ENCODE results near the gene MRPS31. TPM values are rescaled to one million over a fixed set of nuclear protein-coding genes. Genes with fewer than 3 reads are reported as not detected.

Gene MRPS31
- total RNA-seq, 1 donor from 2014 or later, result 30.4 TPM

DNA sequence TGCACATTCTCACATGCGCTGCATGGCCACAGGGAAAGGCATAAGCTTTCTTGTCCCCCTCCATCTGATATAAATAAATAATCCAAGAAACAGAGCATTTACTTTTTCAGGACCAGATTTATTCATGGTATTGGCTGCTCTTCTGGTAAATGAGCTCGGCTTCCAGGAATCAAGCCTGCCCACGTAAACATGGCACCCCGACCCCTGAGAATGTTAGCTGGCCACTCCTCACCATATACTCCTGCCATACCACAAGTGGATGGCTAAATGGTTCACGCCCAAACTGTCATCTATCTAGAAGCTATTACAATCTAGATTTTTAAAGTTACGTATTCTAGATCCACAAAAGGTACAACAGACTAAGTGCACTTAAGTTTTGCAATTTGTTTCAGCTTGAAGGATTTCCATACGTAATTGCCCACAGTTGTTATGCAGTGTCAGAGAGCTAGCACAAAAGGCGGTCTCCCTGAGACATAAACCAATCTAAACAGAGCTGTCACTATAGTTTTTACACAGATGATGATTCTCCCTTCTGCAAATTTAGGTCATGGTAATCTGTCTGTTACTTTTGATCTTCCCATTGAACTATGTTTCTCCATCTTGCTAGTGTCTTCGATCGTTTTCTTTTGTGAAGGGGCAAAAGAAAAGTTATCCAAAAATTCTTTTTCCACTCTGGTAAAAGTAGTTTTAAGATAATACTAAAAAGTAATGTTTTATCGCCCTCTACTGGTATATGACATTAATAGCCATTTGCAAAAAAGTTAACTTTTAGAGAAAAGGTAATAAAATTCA lies 88.3 kb downstream of the MRPS31 start:
- ATAC-seq (ENCODE audit: poor library complexity) (peak; percentile 44), DNase-seq (no peak)
- intact Hi-C loops (cut with DNase I), result loop anchor here (2.0 to 10.0 kb wide), 2 partner anchors 612 to 988 kb away; no protein-coding TSS in a partner anchor

DNA sequence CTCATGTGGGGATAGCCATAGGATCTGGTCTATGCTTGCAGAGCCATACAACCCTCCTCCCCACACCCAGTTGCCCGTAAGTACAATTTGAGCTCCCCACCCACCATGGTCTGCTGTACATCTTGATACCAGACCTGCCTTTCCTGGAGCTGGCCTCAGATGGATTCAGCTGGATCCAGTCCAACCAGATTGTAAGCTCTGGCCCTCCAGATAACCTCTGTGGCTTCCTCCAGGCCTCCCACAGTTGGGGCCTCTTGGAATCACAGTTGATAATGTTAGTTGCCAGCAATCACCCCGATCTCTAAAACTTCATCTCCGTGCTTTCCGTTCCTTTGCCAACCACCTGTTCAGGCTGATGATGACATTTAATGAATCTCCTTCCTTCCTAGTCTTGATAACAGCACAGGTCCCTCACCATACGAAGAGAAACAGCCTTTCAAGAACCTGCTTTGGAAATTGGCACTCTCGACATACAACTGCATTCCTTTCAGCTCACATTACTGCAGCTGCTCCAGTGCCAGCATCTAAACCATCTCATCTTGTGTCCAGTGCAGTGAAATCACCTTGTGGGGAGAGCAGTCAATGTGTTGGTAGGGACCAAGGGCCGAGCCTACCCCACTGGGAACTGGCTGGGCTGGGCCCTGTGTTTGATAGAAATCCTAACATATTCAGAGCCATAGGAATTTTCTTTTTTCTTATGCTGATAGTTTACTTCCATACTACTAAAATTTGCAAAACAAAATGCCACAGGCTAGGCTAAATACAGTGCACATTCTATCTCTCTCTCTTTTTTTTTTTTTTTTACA lies 89.4 kb downstream of the MRPS31 start:
- DNase-seq (no peak), ATAC-seq (ENCODE audit: poor library complexity) (peak; percentile 55)
- intact Hi-C loops (cut with DNase I), result loop anchor here (2.0 to 10.0 kb wide), 2 partner anchors 611 to 987 kb away; no protein-coding TSS in a partner anchor

DNA sequence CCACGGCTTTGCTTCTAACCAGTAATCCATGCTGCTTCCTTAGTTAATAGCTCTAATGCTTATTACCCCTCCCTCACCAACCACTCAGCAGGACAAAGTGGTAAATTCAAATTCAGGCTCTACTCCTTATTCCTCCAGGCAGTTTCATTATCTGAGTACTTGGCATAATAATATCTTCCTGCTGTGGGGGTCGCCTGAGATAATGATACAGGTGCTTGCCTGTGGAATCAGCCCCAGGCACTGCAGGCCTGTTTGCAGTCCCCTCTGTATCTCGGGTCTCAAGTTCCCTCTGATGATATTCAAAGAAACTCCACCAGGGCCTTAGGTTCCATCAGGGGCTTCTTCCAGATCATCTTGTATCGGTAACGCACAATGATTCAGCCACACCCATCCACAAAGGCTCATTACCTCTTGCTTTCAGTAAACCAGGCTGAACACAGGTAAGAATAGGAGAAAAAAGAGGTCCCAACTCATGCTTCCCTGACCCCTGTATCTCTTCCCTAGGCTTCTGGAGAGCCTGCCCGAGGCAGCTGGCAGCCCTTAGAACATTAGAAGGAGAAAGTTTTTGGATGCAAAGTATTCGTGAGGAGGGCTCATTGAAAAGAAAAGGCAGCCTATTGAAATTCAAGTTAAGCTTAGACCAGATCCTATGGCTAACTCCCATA lies 90.2 kb downstream of the MRPS31 start:
- ATAC-seq (ENCODE audit: poor library complexity), result no peak
- DNase-seq, result no peak
- intact Hi-C loops (cut with DNase I), result loop anchor here (10.0 kb wide), 1 partner anchor 986 kb away; no protein-coding TSS in a partner anchor

DNA sequence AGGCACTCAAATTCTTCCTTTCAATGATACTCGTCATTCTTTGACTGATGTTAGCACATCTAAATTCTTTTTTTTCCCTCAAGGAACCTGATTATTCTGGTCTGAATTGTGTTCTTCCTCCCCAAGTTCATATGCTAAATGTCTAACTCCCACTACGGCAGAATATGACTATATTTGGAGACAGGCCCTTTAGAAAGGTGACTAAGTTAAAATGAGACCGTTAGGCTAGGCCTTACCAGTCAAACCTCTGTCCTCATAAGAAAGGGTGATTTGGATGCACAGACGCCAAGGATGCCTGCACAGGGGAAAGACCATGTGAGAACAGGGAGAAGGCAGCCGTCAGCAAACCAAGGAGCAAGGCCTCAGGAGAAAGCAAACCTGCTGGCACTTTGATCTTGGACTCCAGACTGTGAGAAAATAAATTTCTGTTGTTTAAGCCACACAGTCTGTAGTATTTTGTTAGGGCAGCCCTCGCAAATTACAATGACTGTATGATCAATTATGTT lies 91.5 kb downstream of the MRPS31 start:
- intact Hi-C loops (cut with DNase I), result loop anchor here (10.0 kb wide), 1 partner anchor 905 kb away; no protein-coding TSS in a partner anchor
- no peak for DNase-seq
- no peak for ATAC-seq (ENCODE audit: poor library complexity)

Small RNA genes within 50 kb of the gene (microRNA-seq; reads per million reads assigned to microRNA genes)
- not detected for gene MIR320D1
- gene MIR621, result not detected

Other genes starting within 250 kb of the MRPS31 start
- gene FOXO1, start 104.5 kb downstream of the MRPS31 start, total RNA-seq, result 14.4 TPM
- gene SLC25A15, start 18.4 kb upstream of the MRPS31 start, total RNA-seq, result 5.2 TPM
- gene ELF1, start 248.1 kb upstream of the MRPS31 start, total RNA-seq, result 33.9 TPM

All from Right ventricle myocardium superior (tissue), 1 donor.